SK-N-SH (cell line): ENCODE data around the gene FGL2. TPM values are rescaled to one million over a fixed set of nuclear protein-coding genes. Genes with fewer than 3 reads are reported as not detected.

Experiments used
- CTCF ChIA-PET: fragments of 300-600, 350-600 bp; formaldehyde crosslinking; extraction: SDS; loops from one replicate; lab custom pipeline; 2021; lab: Yijun Ruan, JAX
- POLR2A ChIA-PET: fragments of 350-600 bp; sonication (Branson Sonifier 250); formaldehyde crosslinking; extraction: SDS; loops from one replicate; lab custom pipeline; 2020; ENCODE audit warnings: antibody characterized with exemption, inconsistent platforms; lab: Yijun Ruan, JAX
- DNase-seq: peaks from one replicate; pipeline ENCODE4 v3.0.0; 2012
- H2AFZ ChIP-seq: fragments of 200-600 bp; sonication (generic); 2 replicates; pipeline ENCODE4 v1.8.1; 2016; ENCODE audit warnings: antibody characterized with exemption, mild to moderate bottlenecking, low read depth
- H3F3A ChIP-seq: fragments of 200-600 bp; sonication (generic); replicated peaks from 2 replicates; pipeline ENCODE3; 2016; ENCODE audit warnings: antibody characterized with exemption, mild to moderate bottlenecking; ENCODE audit not compliant: insufficient read depth
- H3K27ac ChIP-seq, 2 experiments: fragments of 200-500 bp in 1 of 2; fragments of 200-600 bp in 1 of 2; sonication (Bioruptor generic) in 1 of 2; sonication (generic), shearing (Covaris generic) in 1 of 2; 2 replicates each; pipeline versions ENCODE4 v1.5.1 to v1.6.1; 2014 to 2016; ENCODE audit warnings: low read depth in 2 of 2, inconsistent platforms in 1 of 2, low read length in 1 of 2, mild to moderate bottlenecking in 1 of 2, mixed read lengths in 1 of 2
- H3K27me3 ChIP-seq: fragments of 200-600 bp; sonication (generic), shearing (Covaris generic); 2 replicates; pipeline ENCODE4 v1.6.1; 2016; ENCODE audit warnings: mixed run types; ENCODE audit not compliant: insufficient read depth
- H3K36me3 ChIP-seq, 2 experiments: fragments of 200-500 bp in 1 of 2; fragments of 200-600 bp in 1 of 2; sonication (Bioruptor generic) in 1 of 2; sonication (generic) in 1 of 2; replicated peaks in 1 of 2; 2 replicates each; pipeline versions ENCODE3 to v1.5.1; 2014 to 2016; ENCODE audit warnings: low read length in 1 of 2, mild to moderate bottlenecking in 1 of 2; ENCODE audit not compliant: insufficient read depth in 2 of 2, control insufficient read depth in 1 of 2
- H3K4me1 ChIP-seq, 2 experiments: fragments of 200-500 bp in 1 of 2; fragments of 200-600 bp in 1 of 2; sonication (Bioruptor generic) in 1 of 2; sonication (generic), shearing (Covaris generic) in 1 of 2; 2 replicates each; pipeline versions ENCODE4 v1.5.1 to v1.6.1; 2014 to 2016; ENCODE audit warnings: low read depth in 1 of 2, low read length in 1 of 2, mixed run types in 1 of 2; ENCODE audit not compliant: insufficient read depth in 2 of 2, control insufficient read depth in 1 of 2
- H3K4me2 ChIP-seq: fragments of 200-600 bp; sonication (generic), shearing (Covaris generic); 2 replicates; pipeline ENCODE4 v1.6.1; 2017; ENCODE audit warnings: mixed run types
- H3K4me3 ChIP-seq, 2 experiments: fragments of 200-500 bp in 1 of 2; fragments of 200-600 bp in 1 of 2; sonication (Bioruptor generic) in 1 of 2; sonication (generic), shearing (Covaris generic) in 1 of 2; 2 replicates each; pipeline versions ENCODE4 v1.5.1 to v1.8.1; 2014 to 2016; ENCODE audit warnings: low read depth in 2 of 2, inconsistent platforms in 1 of 2, low read length in 1 of 2, mild to moderate bottlenecking in 1 of 2, mixed read lengths in 1 of 2, moderate library complexity in 1 of 2
- H3K79me2 ChIP-seq: fragments of 200-600 bp; sonication (generic); 2 replicates; pipeline ENCODE4 v1.8.1; 2017; ENCODE audit warnings: mild to moderate bottlenecking; ENCODE audit not compliant: insufficient read depth
- H3K9ac ChIP-seq: fragments of 200-600 bp; sonication (generic); 2 replicates; pipeline ENCODE4 v1.6.1; 2017; ENCODE audit warnings: mixed run types
- H3K9me2 ChIP-seq: fragments of 200-600 bp; sonication (generic); 2 replicates; pipeline ENCODE4 v1.6.1; 2017; ENCODE audit warnings: mixed run types
- H3K9me3 ChIP-seq: fragments of 200-600 bp; sonication (generic); 2 replicates; pipeline ENCODE4 v1.6.1; 2017; ENCODE audit warnings: mixed run types, mild to moderate bottlenecking, moderate library complexity
- H4K20me1 ChIP-seq: fragments of 200-600 bp; sonication (generic); 2 replicates; pipeline ENCODE4 v1.6.1; 2017; ENCODE audit warnings: mild to moderate bottlenecking, mixed run types; ENCODE audit not compliant: insufficient read depth
- ELF1 ChIP-seq: IDR thresholded peaks from 2 replicates; pipeline ENCODE4 v1.4.0; 2012
- EZH2phosphoT487 ChIP-seq: fragments of 200-600 bp; sonication (generic); IDR thresholded peaks from 2 replicates; pipeline ENCODE4 v1.6.1; 2017; ENCODE audit warnings: low read depth, mixed run types, mild to moderate bottlenecking, antibody characterized with exemption, moderate library complexity, borderline replicate concordance
- FOXM1 ChIP-seq: IDR thresholded peaks from 2 replicates; pipeline ENCODE4 v1.4.0; 2012; ENCODE audit warnings: low read depth, mild to moderate bottlenecking
- GABPA ChIP-seq: IDR thresholded peaks from 2 replicates; pipeline ENCODE4 v1.4.0; 2012; ENCODE audit warnings: low read depth, mild to moderate bottlenecking
- GATA2 ChIP-seq: sonication (generic); formaldehyde crosslinking; IDR thresholded peaks from 2 replicates; pipeline ENCODE4 v1.5.0; 2020; ENCODE audit warnings: mild to moderate bottlenecking, missing genetic modification reagents
- MXI1 ChIP-seq: IDR thresholded peaks from 2 replicates; pipeline ENCODE4 v1.6.1; 2012; ENCODE audit warnings: mild to moderate bottlenecking, low read depth, low read length, improper control_type of control experiment
- NRF1 ChIP-seq: IDR thresholded peaks from 2 replicates; pipeline ENCODE4 v1.6.1; 2012; ENCODE audit warnings: low read depth, mild to moderate bottlenecking, low read length
- RAD21 ChIP-seq: IDR thresholded peaks from 2 replicates; pipeline ENCODE4 v1.6.1; 2012; ENCODE audit warnings: mild to moderate bottlenecking, low read length
- RFX5 ChIP-seq: IDR thresholded peaks from 2 replicates; pipeline ENCODE4 v1.6.1; 2012; ENCODE audit warnings: mild to moderate bottlenecking, improper control_type of control experiment, low read length
- RXRA ChIP-seq: IDR thresholded peaks from 2 replicates; pipeline ENCODE4 v1.4.0; 2012; ENCODE audit warnings: low read depth, mild to moderate bottlenecking, borderline replicate concordance
- SMC3 ChIP-seq: IDR thresholded peaks from 2 replicates; pipeline ENCODE4 v1.6.1; 2012; ENCODE audit warnings: low read depth, low read length, improper control_type of control experiment
- WGBS: methylation state at CpG from one replicate; pipeline ENCODE4 v1.1.6; 2017; ENCODE audit warnings: low lambda C conversion rate; 5-methylcytosine and 5-hydroxymethylcytosine counted together
- polyA plus RNA-seq, 3 experiments: library from polyadenylated mRNA; depleted of rRNA; stranded (reverse); fragments of >200 nt; gene quantifications; 2 replicates each; pipeline ENCODE4 v1.2.3, GENCODE V29; 2012
- TF ChIP-seq, protein P1 (sequence below): fragments of 150-350 bp; IDR thresholded peaks from 2 replicates; pipeline ENCODE4 v1.6.1; 2017; ENCODE audit warnings: antibody characterized with exemption, low read length, low read depth, borderline replicate concordance
- TF ChIP-seq, protein P2 (sequence below): IDR thresholded peaks from 2 replicates; pipeline ENCODE4 v1.4.0; 2012; ENCODE audit warnings: low read depth, borderline replicate concordance
- TF ChIP-seq, protein P3 (sequence below): fragments of 200-600 bp; sonication (generic); IDR thresholded peaks from 2 replicates; pipeline ENCODE4 v1.6.1; 2017; ENCODE audit warnings: antibody characterized with exemption, mild to moderate bottlenecking, moderate library complexity

The FGL2 gene
- polyA plus RNA-seq, 1 of the 3 experiments (the other 2 are of a cell fraction): not detected

DNA sequence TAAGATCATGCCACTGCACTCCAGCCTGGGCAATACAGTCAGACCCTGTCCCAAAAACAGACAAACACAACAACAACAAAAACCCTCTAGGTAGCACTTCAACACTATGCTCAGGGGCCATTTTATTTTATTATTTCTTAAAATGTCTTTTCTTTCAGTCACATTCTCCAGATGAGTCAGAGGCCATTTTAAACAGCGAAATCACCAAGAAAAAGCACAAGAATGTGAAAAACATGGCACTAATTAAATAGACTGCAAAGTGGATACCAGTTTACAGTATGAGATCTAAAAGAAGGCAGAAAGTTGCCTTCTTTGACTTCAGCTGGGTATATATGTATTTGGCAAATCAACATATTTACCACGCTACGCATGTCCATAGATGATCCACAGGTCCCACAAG, 6.1 kb upstream of the FGL2 start:
- H3K27ac ChIP-seq: no peak overlapping the region

DNA sequence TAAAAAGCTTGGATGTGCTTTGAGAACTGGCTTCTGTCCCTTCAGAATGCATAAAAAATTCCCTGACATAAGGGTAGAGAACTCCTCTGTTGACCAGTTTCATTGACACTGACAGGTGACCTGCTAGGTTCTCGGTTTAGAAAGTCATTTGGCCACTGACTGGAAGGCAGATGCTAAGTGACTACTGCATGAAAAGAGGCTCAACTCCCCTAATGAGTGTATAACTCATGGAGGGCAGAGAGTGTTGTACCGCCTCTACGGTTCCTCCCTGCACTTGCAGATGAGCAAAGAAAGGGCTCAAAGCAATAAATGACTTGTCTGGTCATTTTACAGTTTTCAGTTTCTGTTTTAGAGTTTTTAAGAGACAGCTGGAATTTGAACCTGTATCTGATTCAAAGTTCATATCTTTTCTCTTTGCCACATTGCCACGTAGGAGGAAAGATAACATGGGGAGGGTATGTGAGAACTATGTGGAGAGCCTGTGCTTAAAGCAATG, 2.9 kb upstream of the FGL2 start:
- H3K27ac ChIP-seq: no peak overlapping the region
- peaks cover 4% of the 10 kb centered on the region; the same call in 1 of the 2 replicates for H3K9me2 ChIP-seq
- TF ChIP-seq, protein P1, sequence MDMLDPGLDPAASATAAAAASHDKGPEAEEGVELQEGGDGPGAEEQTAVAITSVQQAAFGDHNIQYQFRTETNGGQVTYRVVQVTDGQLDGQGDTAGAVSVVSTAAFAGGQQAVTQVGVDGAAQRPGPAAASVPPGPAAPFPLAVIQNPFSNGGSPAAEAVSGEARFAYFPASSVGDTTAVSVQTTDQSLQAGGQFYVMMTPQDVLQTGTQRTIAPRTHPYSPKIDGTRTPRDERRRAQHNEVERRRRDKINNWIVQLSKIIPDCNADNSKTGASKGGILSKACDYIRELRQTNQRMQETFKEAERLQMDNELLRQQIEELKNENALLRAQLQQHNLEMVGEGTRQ: no peak
- TF ChIP-seq SMC3 (no peak), NRF1 (no peak), RXRA (no peak), FOXM1 (no peak), GABPA (no peak)
- TF ChIP-seq, protein P2, sequence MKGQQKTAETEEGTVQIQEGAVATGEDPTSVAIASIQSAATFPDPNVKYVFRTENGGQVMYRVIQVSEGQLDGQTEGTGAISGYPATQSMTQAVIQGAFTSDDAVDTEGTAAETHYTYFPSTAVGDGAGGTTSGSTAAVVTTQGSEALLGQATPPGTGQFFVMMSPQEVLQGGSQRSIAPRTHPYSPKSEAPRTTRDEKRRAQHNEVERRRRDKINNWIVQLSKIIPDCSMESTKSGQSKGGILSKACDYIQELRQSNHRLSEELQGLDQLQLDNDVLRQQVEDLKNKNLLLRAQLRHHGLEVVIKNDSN: no peak
- TF ChIP-seq, all 33 proteins: peak for 0
- no peak overlapping the region for H3K9ac ChIP-seq
- POLR2A ChIA-PET: no interaction called here
- H3K4me2 ChIP-seq: no peak overlapping the region
- CTCF ChIA-PET: interaction anchor here (0.9 to 1.4 kb wide), 2 partner anchors 45 to 129 kb away, joined by 3 read pairs; no protein-coding TSS in a partner anchor
- no peaks in the 10 kb centered on the region for H3K4me1 ChIP-seq
- DNase-seq: no peak
- H3K36me3 ChIP-seq: no peaks in the 10 kb centered on the region
- no peak overlapping the region for H2AFZ ChIP-seq
- WGBS: 74% methylated on average over 4 of the region's 4 CpGs
- H4K20me1 ChIP-seq: no peaks in the 10 kb centered on the region
- H3K4me3 ChIP-seq: no peak overlapping the region
- no peaks in the 10 kb centered on the region for H3K27me3 ChIP-seq
- H3K9me3 ChIP-seq: no peaks in the 10 kb centered on the region
- no peaks in the 10 kb centered on the region for H3F3A ChIP-seq
- no peaks in the 10 kb centered on the region for H3K79me2 ChIP-seq

More for the DNA sequence above, 6.1 kb upstream of the FGL2 start:
- Histone ChIP-seq H3F3A (no peaks in the 10 kb centered on the region), H3K4me1 (no peaks in the 10 kb centered on the region), H3K36me3 (no peaks in the 10 kb centered on the region), H4K20me1 (no peaks in the 10 kb centered on the region), H3K9me3 (no peaks in the 10 kb centered on the region), H3K9ac (no peak overlapping the region), H3K27me3 (no peaks in the 10 kb centered on the region), H2AFZ (no peak overlapping the region), H3K79me2 (no peaks in the 10 kb centered on the region), H3K4me2 (no peak overlapping the region), H3K9me2 (peaks cover 4% of the 10 kb centered on the region; the same call in 1 of the 2 replicates), H3K4me3 (no peak overlapping the region)
- DNase-seq: no peak
- ChIA-PET POLR2A (no interaction called here), CTCF (interaction anchor here (1.3 to 1.9 kb wide), 2 partner anchors 11 to 42 kb away, joined by 3 to 6 read pairs; no protein-coding TSS in a partner anchor)
- TF ChIP-seq RFX5: no peak
- TF ChIP-seq MXI1: no peak
- no peak for TF ChIP-seq RAD21
- TF ChIP-seq, protein P3, sequence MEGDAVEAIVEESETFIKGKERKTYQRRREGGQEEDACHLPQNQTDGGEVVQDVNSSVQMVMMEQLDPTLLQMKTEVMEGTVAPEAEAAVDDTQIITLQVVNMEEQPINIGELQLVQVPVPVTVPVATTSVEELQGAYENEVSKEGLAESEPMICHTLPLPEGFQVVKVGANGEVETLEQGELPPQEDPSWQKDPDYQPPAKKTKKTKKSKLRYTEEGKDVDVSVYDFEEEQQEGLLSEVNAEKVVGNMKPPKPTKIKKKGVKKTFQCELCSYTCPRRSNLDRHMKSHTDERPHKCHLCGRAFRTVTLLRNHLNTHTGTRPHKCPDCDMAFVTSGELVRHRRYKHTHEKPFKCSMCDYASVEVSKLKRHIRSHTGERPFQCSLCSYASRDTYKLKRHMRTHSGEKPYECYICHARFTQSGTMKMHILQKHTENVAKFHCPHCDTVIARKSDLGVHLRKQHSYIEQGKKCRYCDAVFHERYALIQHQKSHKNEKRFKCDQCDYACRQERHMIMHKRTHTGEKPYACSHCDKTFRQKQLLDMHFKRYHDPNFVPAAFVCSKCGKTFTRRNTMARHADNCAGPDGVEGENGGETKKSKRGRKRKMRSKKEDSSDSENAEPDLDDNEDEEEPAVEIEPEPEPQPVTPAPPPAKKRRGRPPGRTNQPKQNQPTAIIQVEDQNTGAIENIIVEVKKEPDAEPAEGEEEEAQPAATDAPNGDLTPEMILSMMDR: no peak
- TF ChIP-seq GATA2: no peak
- TF ChIP-seq ELF1: no peak
- TF ChIP-seq EZH2phosphoT487: no peak
- WGBS: 85% methylated on average over 3 of the region's 3 CpGs
